Stimulated activated CD4-positive, alpha-beta T cell treated with anti-CD3 and anti-CD28 coated beads, Interleukin-12 subunit alpha, Interleukin-12 subunit beta, amount 100 ng/mL, for 48 hours (primary cell): ENCODE measurements around the gene ZNF157.

ENCODE experiments used
- DNase-seq, 3 donors: peaks; one replicate each; pipeline ENCODE4 v3.0.0-alpha.2; 2020; ENCODE audit warnings: low read depth in 2 of 3, low spot score in 1 of 3

ZNF157 gene

DNA sequence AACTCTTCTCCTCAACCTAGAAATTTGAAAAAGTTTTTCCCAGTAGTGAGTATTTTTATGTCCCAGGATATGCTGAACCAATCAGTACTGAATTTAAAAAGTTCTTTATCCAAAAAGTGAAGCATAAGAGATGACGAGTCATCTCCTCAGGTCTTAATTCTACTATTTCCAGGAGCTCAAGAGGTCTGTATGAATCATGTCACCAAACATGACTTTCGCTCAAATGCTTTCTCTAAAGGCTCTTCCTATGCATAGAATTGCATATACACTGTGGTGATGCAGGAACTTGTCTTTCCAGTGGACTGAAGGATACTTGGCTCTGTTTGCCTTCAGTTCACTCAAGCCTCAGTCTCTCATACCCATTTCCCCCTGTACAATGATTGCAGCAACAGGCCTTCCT lies 76.6 kb downstream of the ZNF157 start:
- no peak for DNase-seq

DNA sequence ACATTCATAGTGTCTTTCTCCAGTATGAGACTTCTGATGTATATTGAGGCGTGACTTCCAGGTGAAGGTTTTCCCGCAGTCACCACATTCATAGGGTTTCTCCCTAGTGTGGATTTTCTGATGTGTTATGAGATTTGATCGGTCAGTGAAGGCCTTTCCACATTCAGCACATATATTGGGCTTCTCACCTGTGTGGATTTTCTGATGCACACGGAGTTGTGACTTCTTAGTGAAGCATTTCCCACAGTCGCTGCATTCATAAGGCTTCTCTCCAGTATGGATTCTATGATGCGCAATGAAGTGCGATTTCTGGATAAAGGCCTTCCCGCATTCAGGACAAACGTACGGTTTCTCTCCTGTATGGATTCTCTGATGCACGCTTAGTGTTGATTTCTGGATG lies 77.2 kb downstream of the ZNF157 start:
- DNase-seq: no peak

DNA sequence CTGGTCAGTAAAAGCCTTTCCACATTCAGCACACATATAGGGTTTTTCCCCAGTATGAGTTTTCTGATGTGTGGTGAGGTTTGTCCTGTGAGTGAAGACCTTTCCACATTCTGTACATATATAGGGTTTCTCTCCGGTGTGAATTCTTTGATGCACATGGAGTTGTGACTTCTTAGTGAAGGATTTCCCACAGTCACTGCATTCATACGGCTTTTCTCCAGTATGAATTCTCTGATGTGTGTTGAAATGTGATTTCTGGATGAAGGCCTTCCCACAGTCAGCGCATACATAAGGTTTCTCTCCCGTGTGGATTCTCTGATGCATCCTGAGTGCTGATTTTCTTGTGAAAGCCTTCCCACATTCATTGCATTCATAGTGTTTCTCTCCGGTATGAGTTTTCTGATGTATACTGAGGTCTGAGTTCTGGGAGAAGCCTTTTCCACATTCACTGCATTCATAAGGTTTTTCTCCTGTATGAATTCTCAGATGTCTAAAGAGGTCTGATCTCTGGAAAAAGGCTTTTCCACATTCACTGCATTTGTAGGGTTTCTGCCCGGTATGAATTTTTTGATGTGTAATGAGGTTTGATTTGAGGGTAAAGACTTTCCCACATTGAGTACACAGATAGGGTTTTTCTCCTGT lies 77.9 kb downstream of the ZNF157 start:
- no peak for DNase-seq

DNA sequence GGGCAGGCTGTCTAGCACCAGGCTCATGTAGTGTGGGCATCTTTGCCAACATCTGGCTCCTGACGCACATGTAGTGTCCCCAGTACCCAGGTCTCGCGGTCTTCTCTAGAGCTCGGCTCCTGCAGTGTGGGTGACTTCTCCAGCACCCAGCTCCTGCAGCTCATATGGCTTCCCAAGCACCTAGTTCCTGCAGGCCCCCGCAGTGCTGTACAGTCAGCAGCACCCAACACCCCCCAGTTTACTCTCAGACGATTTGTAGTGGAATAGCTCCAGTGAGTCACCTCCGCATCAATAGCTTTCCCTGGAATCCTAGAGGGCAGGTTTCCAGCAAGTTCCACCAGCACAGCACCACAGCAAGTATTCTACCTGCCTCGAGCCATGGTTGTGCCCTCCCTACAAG lies 81.7 kb downstream of the ZNF157 start:
- no peak for DNase-seq

DNA sequence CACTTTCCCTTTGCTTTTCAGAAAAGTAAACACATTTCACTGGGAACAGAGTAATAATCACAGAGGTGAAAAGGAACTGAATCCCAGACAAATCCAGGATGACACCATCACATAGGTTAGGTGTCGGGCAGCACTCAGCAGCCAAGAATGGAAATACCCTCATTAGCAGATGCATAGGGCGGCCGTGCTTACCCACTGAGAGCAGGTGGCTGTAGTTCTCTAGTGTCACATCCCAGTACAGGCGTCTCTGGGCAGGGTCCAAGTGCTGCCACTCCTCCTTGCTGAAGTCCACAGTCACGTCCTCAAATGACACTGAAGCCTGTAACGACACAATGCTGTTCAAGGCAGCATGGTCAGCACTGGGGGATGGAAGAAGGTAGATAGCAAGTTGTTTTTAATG lies 85.7 kb downstream of the ZNF157 start:
- no peak for DNase-seq

DNA sequence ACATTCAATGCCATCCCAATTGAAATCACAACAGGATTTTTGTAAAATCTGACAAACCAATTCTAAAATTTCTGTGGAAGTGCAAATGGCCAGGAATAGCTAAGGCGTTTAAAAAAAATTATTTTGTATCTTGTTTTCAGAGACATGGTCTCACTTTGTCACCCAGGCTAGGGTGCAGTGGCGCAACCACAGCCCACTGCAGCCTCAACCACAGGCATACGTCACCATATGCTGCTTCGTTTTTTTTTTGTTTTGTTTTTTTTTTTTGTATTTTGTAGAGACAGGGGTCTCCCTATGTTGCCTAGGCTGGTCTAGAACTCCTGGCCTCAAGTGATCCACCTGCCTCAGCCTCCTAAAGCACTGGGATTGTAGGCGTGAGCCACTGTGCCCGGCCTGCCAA lies 88.2 kb downstream of the ZNF157 start:
- no peak for DNase-seq

DNA sequence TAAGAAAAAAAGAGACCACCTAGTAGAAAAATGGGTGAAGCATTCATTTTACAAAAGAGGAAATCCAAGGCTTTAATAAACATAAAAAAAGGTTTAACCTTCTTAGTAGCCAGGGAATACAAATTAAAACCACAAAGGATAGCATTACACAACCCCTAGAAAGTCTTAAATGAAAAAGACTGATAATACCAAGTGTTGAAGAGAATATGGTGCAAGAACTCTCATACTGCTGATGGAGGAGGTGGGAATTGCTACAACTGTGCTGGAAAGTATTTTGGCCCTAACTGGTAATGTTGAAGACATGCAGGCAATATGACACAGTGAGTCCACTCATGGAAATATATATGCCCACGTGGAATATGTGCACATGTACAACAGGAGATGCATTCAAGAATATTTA lies 90.2 kb downstream of the ZNF157 start:
- no peak for DNase-seq
